HG02943 (cell line): ENCODE data around the gene RAB11B.
"Not testable (repeated sequence)": the region's sequence is repeated elsewhere in the genome, so short reads cannot be mapped to it uniquely, and the experiment has no call there.

Source experiments
- ATAC-seq: cut with Tn5 transposase; IDR thresholded peaks from one replicate; pipeline ENCODE4 v1.9.1; 2021; ENCODE audit warnings: mild to moderate bottlenecking, low read depth, moderate library complexity; ENCODE audit not compliant: unreplicated experiment

Gene RAB11B

DNA sequence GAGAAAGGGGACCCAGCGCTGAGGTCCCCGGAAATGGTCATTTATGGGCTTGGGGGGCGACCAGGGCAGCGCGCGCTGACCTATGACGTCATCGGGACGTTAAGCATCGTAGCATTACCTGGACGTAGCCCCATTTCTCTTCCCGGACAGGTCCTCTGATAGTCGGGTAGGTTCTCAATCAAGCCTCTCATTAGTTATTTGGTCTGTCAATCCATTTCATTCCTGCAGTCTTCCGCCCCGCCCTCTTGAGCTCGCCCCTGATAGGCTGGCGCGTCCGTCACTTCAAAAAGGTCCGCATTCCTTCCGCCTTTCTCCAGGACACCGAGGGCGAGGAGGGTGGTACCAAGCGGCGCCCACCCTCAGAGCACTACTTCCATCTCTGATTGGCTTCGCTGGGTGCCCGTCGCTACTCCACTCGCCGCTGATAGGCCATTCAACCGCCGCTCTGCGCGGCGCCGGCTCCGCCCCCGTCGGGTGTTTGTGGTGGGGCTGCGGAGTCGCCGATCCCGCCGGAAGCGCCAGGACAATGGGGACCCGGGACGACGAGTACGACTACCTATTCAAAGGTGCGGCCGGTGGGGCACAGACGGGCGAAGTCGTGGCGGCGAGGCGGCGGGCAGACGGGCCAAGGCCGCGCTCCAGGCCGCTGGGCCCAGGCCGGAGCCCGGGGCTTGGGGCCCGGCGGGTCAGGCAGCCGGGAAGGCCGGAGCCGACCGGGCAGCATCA lies at the start of gene RAB11B:
Gene RAB11B, plus strand, starts transcription at position 470 of the 726 bp plus-strand sequence. Its CDS starts 57 bp downstream, at position 527.
- peak; percentile 91 for ATAC-seq

- ATAC-seq, result not testable (repeated sequence)
Measured at GRCh38 chr19:8341504-8341903, 48.7 kb upstream of the RAB11B start.

DNA sequence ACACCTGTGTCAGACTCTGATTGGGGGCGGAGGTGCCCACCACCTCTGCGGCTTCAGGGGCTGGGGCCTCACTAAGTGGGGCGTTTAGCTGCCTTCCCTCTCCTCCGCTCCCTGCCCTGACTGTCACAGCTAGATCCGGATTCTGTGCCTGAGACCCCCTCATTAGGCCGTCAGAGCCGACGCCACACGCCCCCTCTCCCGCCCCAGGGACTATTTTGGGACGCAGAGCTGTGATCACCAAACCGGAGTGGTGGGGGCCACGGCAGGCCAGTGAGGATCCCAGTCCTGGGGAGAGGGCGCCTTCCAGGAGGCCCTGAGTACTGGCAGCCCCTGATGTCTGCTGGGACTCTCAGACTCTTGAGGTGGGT lies 47.9 kb upstream of the RAB11B start:
- ATAC-seq, result no peak

- ATAC-seq, result no peak
Measured at GRCh38 chr19:8342684-8343482, 47.3 kb upstream of the RAB11B start, which contains the start of gene KANK3. TSS of gene KANK3 (minus strand) at chr19:8343262. CDS start at chr19:8337828, 5,434 bp downstream.

DNA sequence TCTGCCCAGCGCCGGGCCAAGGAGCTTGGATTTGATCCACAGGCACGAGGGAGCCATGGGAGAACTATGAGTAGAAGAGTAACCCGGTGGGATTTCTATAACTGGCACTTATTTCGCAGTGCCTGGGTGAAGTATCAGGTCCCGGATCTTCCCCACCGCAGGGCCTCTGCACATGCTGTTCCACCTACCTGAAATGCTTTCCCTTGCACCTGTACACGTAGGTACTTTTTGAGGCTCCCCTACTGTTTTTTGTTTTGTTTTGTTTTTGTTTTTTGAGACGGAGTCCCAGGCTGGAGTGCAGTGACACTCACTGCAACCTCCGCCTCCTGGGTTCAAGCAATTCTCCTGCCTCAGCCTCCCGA lies 46.7 kb upstream of the RAB11B start:
- ATAC-seq, result no peak

- ATAC-seq, result not testable (repeated sequence)
Measured at GRCh38 chr19:8349629-8350372, 40.4 kb upstream of the RAB11B start.

- no peak for ATAC-seq
Measured at GRCh38 chr19:8352134-8352827, 37.9 kb upstream of the RAB11B start.

DNA sequence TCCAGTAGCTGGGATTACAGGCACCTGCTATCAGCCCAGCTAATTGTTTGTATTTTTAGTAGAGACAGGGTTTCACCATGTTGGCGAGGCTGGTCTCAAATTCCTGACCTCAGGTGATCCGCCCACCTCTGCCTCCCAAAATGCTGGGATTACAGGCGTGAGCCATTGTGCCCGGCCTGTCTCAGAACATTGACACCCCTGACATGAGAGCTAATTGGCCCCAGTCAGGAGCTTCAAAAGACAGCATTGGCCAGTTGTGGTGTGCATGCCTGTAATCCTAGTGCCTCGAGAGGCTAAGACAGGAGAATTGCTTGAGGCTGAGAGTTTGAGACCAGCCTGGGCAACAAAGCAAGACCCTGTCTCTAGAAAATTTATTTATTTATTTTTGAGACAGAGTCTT lies 37.3 kb upstream of the RAB11B start:
- not testable (repeated sequence) for ATAC-seq

- ATAC-seq, result no peak
Measured at GRCh38 chr19:8355631-8356402, 34.3 kb upstream of the RAB11B start.

- ATAC-seq, result no peak
Measured at GRCh38 chr19:8357007-8357521, 33.1 kb upstream of the RAB11B start.

DNA sequence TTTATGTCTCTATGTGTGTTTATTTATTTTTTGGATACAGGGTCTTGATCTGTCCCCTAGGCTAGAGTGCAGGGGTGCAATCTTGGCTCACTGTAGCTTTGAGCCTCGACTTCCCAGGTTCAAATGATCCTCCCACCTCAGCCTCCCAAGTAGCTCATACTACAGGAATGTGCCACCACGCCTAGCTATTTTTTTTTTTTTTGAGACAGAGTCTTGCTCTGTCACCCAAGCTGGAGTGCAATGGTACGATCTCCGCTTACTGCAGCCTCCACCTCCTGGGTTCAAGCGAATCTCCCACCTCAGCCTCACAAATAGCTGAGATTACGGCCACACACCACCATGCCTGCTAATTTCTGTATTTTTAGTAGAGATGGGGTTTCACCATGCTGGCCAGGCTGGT lies 31.2 kb upstream of the RAB11B start:
- no peak for ATAC-seq

DNA sequence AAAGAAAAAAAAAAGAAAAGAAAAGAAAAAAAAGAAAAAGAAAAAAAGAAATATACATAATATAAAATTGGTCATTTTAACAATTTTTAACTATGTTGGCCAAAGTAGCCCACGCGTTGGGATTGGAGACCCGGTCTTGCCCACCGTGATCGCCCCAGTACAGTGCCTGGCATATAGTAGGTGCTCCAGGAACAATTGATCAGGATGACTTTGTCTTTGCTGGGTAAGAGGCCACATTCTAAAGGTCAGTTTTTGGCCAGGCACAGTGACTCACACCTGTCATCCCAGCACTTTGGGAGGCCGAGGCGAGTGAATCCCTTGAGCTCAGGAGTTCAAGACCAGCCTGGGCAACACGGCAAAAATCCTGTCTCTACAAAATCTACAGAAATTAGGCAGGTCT lies 30.0 kb upstream of the RAB11B start:
- ATAC-seq, result no peak

- ATAC-seq, result no peak
Measured at GRCh38 chr19:8361921-8362793, 28.0 kb upstream of the RAB11B start.

- no peak for ATAC-seq
Measured at GRCh38 chr19:8363803-8364771, 26.1 kb upstream of the RAB11B start, which contains the start of gene ANGPTL4. TSS of gene ANGPTL4 (plus strand) at chr19:8364155. CDS start at chr19:8364322, 167 bp downstream.

- ATAC-seq, result no peak
Measured at GRCh38 chr19:8366121-8366581, 24.0 kb upstream of the RAB11B start.

DNA sequence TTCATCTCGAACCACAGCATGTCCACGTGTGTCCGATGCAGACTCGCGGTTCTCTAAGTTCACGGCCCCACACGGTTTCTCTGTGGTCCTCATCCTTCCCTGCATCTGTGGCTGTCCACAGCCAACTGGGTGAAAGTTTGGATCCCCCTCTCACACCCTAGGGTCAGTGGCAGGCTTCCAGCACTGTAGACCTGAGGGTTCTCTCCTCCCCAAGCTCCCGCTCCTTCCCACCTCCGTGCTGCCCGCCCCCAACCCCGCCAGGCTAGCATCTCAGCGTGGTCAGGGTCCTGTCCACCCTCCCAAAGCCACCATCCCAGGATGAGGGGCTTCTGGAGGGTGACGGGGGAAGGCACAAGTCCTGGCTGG lies 23.2 kb upstream of the RAB11B start:
- no peak for ATAC-seq

DNA sequence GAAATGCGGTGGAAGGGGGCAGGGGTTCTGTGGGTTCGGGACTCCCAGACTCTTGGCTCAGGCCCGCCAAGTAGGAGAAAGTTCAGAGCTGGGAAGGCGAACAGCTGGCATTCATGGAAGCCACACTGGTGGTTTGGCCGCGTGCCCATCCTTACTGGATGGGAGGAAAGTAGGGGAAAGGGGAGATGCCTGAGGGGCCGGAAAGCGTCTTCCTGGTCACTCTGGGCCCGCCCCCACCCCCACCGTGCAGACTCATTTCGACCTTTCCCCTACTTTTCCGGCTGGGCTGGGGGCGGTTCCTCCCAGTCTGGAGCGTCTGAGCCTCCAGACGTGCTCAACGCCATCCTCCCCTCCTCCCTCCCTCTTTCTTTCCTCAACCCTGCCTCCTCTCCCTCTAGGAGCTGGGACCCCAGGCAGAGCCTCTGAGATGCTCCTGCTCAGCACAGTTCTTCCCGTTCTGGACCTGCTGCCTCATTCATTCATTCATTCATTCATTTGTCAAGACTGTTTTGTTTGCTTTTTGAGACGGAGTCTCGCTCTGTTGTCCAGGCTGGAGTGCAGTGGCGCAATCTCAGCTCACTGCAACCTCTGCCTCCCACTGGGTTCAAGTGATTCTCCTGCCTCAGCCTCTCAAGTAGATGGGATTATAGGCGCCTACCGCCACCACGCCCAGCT lies 22.7 kb upstream of the RAB11B start:
- ATAC-seq, result no peak
